NCI-H2029 (cell line): Measurements from ENCODE around the gene SEPTIN5.

Experiments
- DNase-seq: peaks from one replicate; lab custom pipeline; 2025; lab: John Stamatoyannopoulos, UW

SEPTIN5 gene

DNA sequence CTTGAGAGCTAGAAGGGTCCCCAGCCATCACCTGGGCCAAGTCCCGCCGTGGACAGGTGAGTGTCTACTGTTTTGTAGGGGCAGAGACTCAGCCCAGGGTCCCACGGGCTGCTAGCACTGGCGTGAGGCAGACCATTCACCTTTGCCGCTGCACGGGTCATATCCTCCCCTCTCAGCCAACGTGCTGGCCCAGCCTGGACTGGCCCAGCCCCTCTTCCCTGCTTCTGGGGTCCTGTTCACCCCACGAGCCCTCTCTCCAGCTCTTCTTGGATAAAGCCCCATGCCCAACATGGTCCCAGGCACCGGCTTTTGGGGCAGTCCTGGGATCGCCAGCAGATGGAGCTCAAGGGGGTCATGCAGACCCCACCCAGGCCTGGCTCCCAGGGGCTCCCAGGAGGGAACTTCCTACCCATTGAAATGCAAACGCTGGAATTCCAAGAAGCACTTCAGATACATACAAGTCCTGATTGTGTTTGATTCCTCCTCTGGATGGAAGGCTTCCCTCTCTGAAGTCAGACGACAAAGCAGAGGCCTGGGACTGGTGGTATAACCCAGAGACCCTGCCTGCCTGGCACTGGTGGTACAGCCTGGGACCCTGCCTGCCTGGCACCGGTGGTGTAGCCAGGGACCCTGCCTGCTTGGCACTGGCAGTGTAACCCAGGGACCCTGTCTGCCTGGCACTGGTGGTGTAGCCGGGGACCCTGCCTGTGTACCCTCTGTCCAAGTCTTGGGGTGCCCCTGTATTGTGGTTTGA is 8.9 kb upstream of the SEPTIN5 start:
- DNase-seq = no peak

GRCh38 chr22:19706661-19707151 is 7.6 kb upstream of the SEPTIN5 start:
- no peak for DNase-seq

GRCh38 chr22:19707347-19708290 is 6.7 kb upstream of the SEPTIN5 start:
- no peak for DNase-seq

DNA sequence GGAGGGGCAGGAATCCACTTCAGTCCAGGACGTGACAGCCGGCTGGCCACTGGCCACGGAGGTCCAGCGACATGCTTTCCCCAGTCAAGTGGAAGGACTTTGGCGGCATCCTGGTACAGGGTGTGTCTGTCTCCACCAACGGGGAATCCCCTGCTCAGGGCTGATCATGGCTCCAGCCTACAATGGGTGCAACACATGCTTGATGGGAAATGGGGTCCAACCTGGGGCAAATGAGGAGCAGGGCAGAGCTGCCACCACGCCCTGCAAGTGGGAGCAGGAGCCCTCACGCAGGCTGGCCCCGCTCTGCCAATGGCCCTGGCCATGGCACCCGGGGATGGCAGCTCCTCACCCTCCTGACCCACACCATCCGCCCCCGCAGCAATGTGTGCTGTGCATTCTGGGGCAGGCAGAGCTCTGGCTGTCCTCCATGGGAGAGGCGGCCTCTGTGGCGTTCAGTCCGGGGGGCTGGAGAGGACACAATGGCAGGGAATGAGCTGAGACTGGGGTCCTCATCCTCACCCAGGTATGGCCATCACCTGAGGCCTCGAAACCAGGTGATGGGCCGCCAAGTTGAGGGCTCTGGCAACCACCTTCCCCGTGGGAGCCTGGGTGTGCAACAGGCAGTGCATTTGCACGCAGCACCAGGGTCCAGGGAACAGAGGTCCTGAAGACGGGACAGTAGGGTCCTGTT is 5.8 kb upstream of the SEPTIN5 start:
- no peak for DNase-seq

- no peak for DNase-seq
Observed at GRCh38 chr22:19709063-19709769, 5.1 kb upstream of the SEPTIN5 start.

DNA sequence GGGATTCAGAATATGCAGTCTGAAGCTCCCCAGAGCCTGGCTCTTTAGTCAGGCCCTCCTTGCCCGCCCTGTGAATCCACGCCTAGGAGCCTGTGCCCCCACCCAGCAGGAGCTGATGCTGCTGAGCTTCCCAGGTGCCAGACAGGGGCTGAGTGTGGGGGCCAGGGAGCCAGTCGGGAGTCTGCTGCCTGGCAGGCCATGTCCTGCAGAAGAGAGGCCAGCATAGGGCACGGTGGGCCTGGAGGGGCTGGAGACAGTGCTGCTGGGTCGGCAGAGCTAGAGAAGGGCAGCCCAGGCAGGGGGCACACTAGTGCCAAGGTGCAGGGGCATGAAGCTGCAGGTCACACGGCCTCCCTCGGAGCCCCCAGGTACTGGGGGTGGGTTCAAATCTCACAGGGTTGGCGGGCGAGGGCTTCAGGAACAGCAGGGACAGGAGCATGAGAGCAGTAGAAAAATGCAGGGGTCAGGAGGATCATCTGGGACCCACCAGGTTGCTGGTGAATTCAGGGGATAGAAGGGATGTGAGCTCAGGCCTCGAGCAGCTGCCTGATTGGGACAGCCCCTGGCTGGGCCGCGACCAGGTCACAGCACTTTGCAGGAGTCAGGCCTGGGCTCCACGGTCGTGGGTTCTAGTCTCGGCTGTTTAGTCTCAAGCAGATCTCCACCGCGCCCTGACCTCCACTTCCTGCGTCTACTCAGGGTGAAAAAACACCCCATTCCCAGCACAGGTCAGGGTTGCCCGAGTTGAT is 4.1 kb upstream of the SEPTIN5 start:
- DNase-seq = no peak

DNA sequence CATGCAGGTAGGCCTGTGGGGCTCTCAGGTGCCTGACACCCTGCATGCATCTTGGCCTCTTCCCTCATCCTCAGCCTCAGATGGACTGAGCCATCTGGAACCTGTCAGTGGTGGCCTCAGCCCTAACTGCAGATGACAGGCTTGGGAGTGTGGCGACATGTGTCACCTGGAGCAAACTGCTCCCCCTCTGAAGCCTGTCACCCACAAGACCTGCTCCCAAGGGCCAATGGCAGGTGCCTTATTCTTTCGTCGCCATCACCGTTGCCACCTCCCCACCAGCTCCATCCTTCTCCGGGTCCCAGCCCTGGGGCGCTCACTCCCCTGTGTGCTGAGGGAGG is 3.6 kb upstream of the SEPTIN5 start:
- DNase-seq = no peak

GRCh38 chr22:19713245-19713644 is 1.1 kb upstream of the SEPTIN5 start:
- no peak for DNase-seq

DNA sequence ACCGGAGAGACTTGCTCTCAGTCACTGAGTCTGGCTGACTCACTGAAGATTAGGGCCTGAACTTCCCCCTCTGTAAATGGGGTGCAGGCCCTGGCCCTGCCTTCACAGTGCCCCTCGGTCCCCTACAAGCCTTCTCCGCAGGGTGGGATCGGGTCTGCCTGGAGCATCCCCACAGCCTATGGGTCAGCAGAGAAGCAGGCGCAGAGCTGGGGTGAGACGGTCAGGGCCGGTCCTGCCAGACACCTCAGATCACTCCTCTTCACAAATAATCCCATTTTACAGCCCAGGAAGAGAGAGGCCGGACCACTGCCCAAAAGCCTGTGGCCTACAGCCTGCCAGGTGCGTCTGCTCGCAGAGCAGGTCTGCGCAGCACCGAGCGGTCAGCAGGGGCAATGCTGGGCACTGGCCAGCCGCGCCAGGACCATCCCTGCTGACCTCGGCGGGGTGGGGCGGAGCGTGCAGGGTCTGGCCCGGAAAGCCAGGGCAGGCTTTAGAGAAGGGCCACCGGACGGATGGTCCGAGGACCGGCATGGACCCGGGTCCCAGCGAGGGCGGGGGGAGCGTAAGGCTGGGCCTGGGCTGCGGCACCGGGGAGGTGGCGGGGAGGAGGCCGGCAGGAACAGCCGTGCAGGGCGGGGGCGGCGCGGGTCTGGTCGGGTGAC is 522 bp upstream of the SEPTIN5 start:
- no peak for DNase-seq

GRCh38 chr22:19715188-19715930 is 1.1 kb downstream of the SEPTIN5 start:
- DNase-seq = no peak

DNA sequence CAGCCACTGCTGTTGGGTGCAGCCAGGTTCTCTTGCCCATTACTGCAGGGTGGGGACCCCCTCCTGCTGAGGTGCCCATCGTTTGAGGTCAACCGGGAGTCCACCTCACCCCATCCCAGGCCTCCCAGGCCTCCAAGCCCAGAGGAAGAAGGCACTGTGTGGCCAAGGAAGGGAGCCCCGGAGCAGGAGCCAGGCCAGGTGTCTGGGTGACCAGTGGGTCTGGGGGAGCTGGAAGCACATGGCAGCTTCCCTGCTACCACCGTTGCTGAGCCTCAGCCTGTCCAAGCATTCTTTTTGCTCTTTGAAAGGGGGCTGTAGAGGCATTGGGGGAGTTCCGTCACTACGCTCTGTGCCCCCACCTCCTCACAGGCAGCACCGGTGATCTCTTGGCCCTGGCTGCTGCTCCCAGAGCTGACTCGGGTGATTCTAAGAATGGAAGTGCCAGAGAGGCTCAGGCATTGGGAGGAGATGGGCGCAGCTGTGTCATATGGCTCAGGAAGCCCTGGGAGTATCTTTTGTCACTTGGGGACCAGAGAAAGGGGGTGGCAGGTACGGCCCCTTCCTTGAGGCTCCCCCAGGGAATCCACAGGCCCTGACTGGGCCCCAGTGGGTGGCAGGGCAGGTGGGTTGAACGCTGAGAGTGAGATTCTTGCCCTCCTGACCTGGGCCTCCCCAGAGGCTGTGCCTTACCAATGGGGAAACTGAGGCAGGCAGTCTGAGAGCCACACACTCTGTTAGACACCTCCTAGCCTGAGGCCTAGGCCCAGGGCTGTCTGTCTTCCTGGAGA is 1.9 kb downstream of the SEPTIN5 start:
- no peak for DNase-seq

DNA sequence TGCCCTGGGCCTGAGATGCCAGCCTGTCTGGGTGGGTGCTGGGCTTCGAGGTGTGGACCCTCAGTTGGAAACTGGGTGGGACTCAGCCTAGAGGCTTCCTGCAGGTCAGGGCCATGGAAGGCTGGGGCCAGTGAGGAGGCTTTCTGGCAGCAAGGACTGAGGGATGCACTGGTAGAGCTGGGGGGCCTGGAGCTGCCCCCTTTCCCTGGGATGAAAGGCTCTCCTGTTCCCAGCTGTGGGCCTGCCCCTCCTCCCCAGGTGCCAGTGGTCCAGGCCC is 2.5 kb downstream of the SEPTIN5 start:
- no peak for DNase-seq

DNA sequence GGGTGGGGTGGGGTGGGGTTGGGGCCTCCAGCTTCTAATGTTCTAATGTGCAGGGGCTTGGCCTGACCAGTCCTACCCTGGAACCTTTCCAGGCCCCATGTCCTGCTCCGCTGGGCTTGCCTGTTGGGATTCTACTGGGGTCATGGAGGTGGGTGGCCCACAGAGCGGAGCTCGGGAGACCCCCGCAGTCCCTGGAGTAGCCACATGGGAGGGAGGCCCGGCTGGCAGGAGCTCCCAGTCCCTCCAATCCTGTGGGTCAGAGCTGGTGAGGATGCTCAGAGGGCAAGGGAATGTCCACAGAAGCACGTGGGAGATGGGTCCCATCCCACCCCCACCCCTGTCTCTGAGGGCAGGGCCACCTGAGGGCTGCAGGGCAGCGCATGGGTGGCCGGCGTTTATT is 2.9 kb downstream of the SEPTIN5 start:
- no peak for DNase-seq

DNA sequence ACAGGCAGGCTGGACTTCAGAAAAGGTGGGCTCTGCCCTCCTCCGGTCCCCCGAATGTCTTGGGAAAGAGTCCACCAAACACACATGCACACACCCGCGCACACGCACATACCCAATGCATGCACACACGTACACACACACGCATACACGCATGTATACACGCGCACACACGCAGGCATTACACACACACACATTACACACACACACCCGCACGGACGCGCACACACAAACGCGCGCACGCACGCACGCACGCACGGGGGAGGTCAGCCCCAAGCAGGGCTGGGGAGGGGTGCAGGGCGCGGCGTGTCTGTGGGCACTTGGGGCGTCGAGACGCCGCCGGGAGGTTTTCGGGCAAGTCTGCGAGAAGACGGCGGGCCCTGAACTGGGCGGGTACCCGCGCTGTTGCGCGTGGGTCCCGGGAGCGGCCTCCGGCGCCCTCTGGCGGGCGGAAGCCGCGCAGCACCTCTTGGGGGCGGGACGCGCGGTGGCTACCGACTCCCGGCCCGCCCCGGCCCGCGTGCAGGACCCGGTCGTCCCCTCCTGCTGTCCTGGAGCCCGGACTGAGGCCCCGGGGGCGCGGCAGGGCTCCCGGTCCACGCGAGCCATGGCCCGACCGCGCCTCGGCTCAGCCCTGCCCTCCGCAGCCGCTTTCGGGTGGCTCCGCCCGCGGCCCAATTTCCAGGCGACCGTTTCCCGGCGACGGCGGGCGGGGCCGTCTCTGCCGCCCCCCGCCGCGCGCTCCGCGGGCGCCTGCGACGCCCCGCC is 3.6 kb downstream of the SEPTIN5 start:
- no peak for DNase-seq

DNA sequence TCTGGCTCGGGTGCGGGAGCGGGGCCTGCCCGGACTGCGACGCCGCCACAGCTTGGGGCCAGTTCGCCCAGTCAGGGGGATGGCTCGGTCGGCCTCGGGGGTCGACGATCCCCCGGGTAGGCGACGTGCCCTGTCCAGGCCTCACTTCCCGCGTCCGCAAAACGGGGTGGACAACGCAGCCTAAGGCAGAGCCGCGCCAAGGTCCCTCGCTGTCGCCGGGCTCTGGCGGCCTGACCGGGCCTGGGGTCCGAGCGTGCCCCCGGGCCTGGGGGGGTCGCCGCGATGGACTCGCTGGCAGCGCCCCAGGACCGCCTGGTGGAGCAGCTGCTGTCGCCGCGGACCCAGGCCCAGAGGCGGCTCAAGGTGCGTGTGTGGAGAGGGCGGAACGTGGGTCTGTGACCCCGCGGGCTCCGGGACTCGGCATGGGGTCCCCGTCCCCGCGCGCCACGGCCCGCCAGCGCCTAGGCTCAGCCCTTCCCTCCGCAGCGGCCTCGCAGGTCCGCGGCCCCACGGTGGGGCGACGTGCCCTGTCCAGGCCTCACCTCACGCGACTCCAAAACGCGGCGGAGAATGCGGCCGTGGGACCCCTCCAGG is 4.2 kb downstream of the SEPTIN5 start:
- no peak for DNase-seq

DNA sequence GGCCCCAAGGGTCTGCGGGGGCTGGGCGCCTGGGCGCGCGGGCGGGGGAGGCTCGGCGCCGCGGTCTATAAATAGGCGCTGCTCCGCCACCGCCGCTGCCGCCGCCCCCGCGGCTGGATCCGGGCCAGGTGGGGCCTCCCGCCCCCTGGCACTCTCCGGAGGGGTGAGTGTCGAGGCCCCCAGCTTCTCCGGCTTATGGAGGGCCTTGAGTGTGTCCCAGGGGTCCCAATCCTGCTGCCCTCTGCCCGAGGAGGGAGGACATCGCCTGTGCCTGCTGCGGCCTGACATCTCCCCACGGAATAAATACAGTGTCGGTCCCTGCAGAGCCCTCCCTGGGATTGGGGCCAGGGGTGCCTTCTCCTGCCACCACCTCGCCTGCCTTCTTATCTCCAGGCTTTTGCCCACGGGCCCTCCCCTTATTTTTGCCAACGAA is 4.8 kb downstream of the SEPTIN5 start:
- no peak for DNase-seq

DNA sequence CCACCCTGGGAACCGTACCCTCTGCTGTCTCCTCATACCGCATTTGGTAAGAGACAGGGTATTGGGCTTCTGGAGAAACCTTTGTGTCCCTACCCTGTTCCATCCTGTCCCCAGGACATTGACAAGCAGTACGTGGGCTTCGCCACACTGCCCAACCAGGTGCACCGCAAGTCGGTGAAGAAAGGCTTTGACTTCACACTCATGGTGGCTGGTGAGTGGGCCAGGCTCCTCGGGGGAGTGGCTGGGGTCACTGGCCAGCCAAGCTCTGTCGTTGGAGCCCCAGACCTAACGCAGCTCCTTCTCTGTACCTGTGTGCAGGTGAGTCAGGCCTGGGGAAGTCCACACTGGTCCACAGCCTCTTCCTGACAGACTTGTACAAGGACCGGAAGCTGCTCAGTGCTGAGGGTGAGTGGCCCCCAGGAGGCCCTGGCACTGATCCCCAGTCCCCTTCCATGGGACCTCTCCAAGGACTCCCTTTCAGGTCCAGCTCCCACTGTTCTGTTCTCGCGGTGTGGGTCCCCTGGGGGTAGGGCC is 5.3 kb downstream of the SEPTIN5 start:
- DNase-seq = no peak
